ENCODE measurements around the gene CELA3B.
"Not testable (repeated sequence)": the region's sequence is repeated elsewhere in the genome, so short reads cannot be mapped to it uniquely, and the experiment has no call there.

CELA3B gene

GRCh38 chr1:21975296-21975695 lies 1.5 kb upstream of the CELA3B start:
- FAIRE-seq, result not testable (repeated sequence)

GRCh38 chr1:21978209-21978608 lies 1.4 kb downstream of the CELA3B start:
- not testable (repeated sequence) for FAIRE-seq

More at GRCh38 chr1:21975296-21975695, 1.5 kb upstream of the CELA3B start:
- DNase-seq (ENCODE audit: insufficient read length), result not testable (repeated sequence)

GRCh38 chr1:21980515-21981220 lies 3.8 kb downstream of the CELA3B start:
- not testable (repeated sequence) for FAIRE-seq; DNase-seq (ENCODE audit: insufficient read length)

More at GRCh38 chr1:21978209-21978608, 1.4 kb downstream of the CELA3B start:
- DNase-seq (ENCODE audit: insufficient read length), result not testable (repeated sequence)

- FAIRE-seq, result not testable (repeated sequence)
Observed at GRCh38 chr1:21981253-21981652, 4.4 kb downstream of the CELA3B start.

GRCh38 chr1:21982122-21982521 lies 5.3 kb downstream of the CELA3B start:
- not testable (repeated sequence) for FAIRE-seq; DNase-seq (ENCODE audit: insufficient read length)

More at GRCh38 chr1:21981253-21981652, 4.4 kb downstream of the CELA3B start:
- DNase-seq (ENCODE audit: insufficient read length), result not testable (repeated sequence)

- FAIRE-seq; DNase-seq (ENCODE audit: insufficient read length): not testable (repeated sequence)
Observed at GRCh38 chr1:21983539-21983938, 6.7 kb downstream of the CELA3B start.

- FAIRE-seq; DNase-seq (ENCODE audit: insufficient read length): not testable (repeated sequence)
Observed at GRCh38 chr1:21985893-21986292, 9.1 kb downstream of the CELA3B start.

GRCh38 chr1:21986386-21986785 lies 9.6 kb downstream of the CELA3B start:
- not testable (repeated sequence) for DNase-seq (ENCODE audit: insufficient read length); FAIRE-seq

GRCh38 chr1:21989672-21990393 lies 13.0 kb downstream of the CELA3B start:
- FAIRE-seq; DNase-seq (ENCODE audit: insufficient read length): not testable (repeated sequence)

GRCh38 chr1:21992186-21992585 lies 15.4 kb downstream of the CELA3B start:
- FAIRE-seq; DNase-seq (ENCODE audit: insufficient read length): not testable (repeated sequence)

- DNase-seq (ENCODE audit: insufficient read length); FAIRE-seq: not testable (repeated sequence)
Observed at GRCh38 chr1:21994716-21995115, 17.9 kb downstream of the CELA3B start.

- DNase-seq (ENCODE audit: insufficient read length); FAIRE-seq: not testable (repeated sequence)
Observed at GRCh38 chr1:21996663-21996970, 19.8 kb downstream of the CELA3B start.

- FAIRE-seq; DNase-seq (ENCODE audit: insufficient read length): not testable (repeated sequence)
Observed at GRCh38 chr1:21997891-21998623, 21.2 kb downstream of the CELA3B start.

- not testable (repeated sequence) for DNase-seq (ENCODE audit: insufficient read length); FAIRE-seq
Observed at GRCh38 chr1:21998624-21999294, 21.9 kb downstream of the CELA3B start.

GRCh38 chr1:21999645-22000044 lies 22.8 kb downstream of the CELA3B start:
- DNase-seq (ENCODE audit: insufficient read length); FAIRE-seq: not testable (repeated sequence)

Measured in GM12892 (cell line).